Measurements from ENCODE around the gene NOTUM.
A peak's percentile ranks its signal among the peaks of the same experiment; 100 is the strongest.

The NOTUM gene

DNA sequence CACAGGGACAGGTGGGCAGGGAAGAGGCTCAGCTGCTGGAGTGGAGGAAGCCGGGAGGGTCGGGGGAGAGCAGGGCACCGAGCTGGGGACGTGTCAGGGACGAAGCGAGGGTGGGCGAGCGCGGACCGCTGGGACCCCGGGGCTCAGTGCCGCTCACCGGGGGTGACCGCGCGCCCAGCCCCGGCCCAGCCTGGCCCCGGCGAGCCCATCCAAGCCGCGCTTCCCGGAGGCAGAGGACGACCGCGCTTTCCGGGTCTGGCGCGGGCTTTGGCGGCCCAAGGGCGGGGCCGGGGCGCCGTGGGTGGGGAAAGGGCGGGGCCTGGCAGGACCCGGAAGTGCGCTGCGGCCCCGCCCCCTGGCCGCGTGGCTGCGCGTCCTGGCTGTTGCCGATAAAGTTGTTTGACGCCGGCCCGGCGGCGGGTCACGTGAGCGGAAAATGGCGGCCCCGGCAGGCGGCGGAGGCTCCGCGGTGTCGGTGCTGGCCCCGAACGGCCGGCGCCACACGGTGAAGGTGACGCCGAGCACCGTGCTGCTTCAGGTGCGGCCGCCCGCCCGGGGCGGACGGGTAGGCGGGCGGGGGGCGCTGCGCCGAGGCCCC lies 16.3 kb upstream of the NOTUM start, which contains the start of gene ASPSCR1:
Gene ASPSCR1, plus strand, starts transcription at position 419 of the 598 bp plus-strand sequence. Its CDS starts 18 bp downstream, at position 437.
- DNase-seq = peak; percentile 81

- peak; percentile 23 for DNase-seq
These were observed 15.6 kb upstream of the NOTUM start for GRCh38 chr17:81976332-81977210.

DNA sequence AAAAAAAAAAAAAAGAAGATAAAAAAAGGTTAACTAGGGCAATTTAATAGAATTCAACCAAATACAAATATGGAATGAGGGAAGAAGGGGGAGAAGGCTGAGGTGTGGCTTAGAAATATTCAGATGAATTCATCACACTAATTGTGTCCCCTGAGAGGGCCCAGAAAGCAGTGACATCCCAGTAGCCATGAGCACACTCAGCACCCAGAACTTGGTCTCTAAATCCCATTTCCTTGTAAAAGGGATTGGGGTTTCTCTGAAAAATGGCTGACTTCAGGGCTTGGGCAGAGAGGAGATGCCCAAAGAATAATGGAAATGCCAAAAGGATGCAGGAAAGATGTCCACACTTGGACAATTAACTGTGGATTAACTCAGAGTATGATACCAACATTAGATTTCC lies 12.4 kb upstream of the NOTUM start:
- DNase-seq = no peak

- no peak for DNase-seq
These were observed 8.1 kb upstream of the NOTUM start for GRCh38 chr17:81968850-81969812.

GRCh38 chr17:81968396-81968745 lies 7.4 kb upstream of the NOTUM start:
- no peak for DNase-seq

DNA sequence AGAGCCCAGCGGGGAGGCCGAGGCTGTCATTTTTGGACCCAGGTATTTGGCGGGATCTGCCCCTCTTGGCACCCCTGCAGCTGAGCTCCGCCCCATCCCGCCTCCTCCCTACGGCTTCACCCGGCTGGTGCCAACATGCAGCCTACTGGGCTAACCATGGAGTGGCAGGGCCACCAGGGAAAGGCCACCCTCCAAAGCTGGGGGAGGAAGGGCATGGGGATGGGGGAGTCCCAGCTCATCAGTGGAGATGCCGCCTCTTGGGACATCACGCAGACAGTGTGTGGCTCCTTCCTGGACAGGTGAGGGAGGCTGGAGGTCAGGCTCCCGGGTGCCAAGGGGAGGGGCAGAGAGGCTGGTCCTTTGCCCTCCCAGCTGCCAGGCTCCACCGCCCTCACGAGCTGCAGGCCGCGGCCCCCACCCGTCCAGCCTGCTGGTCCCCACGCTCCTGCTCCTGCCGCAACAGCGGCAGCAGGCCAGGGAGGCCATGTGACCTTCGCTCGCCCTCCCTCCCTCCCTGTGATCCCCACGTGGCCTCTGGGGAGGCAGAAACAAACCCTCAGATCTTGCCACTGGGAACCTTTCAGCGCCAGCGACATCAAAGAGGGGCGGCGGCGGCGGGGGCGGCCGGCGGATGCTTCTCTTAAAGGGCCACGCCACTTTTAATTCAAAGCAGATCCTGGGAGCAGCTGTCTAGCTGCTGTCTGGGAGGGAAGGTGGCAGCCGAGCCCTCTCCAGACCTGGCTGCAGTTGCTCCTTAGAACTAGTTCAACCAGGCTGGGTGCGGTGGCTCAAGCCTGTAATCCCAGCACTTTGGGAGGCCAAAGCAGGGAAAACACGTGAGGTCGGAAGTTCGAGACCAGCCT lies 6.8 kb upstream of the NOTUM start:
- peak; percentile 85 for DNase-seq

GRCh38 chr17:81967244-81967532 lies 6.2 kb upstream of the NOTUM start:
- DNase-seq = no peak

- DNase-seq = no peak
These were observed 5.6 kb upstream of the NOTUM start for GRCh38 chr17:81966343-81967243.

DNA sequence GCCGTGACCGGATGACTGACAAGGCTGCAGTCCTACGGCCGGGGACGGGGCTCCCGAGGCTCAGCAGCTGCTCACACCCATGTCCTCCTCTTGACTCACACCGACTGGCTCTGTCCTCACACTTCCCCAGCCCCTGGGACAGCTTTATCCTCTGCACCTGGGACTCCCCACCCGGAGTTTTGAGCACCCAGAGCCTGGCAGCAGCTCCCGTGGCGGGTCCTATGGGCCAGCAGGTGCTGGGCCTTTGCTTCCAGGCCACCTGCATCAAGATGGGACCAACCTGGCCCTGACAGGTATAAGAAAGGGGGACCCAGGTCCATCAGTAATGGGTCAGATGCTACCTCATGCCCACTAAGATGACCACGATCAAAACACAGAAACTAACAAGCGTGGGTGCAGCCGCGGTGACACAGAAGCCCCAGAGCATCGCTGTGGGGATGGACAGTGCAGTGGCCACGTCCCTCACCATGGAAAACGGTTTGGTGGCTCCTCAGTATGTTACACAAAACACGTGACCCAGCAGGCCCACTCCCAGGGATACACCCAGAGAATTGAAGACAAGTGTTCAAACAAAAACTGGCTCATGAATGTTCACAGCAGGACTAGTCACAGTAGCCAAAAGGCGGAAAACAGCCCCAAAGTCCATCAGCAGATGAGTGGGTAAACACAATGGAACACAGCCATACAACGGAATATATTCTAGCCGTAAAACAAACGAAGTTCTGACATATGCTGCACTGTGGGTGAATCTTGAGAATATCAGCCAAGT lies 3.3 kb upstream of the NOTUM start:
- no peak for DNase-seq

GRCh38 chr17:81962499-81963441 lies 1.8 kb upstream of the NOTUM start:
- no peak for DNase-seq

DNA sequence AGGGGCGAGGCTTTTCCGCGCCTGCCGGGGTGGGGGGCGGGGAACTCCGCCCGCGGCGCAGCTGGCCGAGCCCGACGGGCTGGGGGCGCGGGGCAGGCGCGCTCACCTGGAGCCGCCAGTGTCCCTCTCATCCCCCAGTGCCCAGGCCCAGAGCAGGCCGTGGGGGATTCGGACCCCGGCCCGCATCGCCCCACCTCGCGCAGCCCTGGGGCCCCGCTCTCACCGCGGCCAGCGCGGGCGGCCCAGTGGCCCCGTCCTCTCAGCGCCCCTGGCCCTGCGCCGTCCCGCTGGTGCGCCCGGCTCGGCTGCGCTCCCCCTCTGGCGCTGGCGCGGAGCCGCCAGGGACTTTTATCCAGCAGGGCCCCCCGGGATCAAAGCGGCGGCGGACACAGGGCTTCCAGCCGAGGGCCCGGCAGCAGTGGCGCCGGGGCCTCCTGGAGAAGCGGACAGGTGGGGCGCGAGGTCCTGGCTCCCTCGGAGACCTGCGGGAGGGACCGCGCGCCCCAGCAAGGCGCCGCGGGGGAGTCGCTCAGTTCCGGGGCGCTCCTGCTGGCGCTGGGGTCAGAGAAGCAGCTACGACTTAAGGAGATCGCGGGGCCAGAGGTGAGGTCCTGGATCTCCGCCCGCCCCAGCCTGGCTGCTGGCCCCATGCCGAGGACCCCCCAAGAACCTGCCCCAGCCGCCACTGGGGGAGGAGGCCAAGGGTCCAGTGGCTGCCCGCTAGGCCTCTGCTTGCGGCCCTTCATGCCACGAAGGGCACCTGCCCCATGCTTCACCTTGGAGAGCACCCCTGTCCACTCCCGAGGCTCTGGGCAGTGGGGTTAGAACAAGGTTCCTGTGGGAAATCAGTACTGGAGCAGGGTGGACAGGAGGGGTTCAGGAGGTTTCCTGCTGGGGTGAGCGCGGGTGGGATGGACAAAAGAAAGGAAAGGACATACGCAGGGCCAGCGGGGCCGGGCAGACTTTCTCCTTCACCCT lies 823 bp upstream of the NOTUM start:
- DNase-seq = no peak

DNA sequence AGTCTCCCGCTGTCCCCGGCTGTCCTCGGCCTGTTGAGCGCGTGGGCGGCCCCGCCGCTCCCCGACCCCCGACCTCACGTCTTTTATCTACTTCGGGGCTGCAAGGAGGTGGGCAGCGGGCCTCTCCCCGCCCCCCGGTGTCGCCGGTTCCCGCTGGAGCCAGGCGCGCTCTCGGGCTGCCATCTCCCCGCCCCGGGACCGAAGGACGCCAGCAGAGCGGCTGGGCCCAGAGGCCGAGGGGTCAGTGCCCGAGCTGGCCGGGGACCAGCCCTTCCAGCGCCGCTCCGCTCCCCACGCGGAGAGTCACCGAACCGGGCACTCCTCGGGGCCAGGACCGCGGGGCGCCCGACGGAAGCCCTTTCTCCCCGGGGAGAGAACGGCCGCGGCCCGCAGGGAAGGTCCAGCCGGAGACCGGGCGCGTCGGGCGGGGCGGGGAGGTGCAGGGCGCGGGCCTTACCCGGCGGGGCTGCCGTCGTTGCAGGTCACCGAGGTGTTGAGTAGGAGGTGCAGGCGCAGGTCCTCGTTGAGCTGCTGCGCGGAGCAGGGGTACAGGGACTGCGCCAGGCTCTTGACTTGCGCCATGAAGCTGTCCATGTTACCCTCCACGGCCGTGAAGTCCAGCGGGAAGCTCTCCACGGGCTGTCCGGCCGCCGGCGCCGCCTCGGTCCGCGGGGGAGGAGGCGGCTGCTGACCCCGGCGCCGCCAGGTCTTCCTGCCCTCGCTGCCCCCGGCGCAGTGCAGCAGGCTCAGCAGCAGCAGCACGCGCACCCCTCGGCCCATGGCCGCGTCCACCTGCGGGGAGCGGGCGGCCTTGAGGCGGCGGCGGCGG lies 643 bp downstream of the NOTUM start:
- no peak for DNase-seq

DNA sequence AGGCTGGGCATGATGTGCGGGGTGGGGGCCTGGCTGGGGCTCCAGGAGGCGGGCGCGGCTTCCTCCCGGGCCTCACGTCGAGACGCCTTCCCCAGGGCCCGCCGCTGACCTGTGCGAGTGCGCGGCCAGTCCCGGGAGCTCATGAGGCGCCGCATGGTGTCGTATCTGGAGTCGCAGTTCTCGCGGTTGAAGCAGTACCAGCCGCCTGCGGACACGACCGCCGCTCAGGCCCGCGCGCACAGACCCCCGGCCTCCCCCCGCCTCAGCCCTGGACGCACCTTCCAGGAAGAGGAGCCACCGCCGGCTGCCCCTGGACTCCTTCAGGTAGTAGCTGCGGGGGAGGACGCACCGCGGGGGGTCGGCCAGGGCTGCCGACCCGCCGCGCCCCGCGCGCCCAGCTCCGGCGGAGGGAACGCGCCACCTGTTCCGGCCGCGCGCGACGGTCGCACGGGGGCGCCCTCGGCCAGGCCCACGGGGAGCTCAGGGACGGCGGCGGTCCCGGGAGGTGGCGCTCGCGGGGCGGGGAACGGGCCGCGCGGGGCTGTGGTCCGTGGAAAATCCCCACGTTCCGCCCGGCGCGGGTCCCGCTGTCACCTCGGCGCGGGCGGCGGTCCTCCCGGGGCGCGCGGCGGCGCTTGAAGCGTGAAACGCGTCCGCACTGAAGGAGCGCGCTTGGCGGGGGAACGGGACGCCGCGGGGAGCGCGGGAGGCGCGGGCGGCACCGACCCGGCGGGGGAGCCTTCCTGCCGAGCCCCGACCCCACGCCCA lies 1.4 kb downstream of the NOTUM start:
- peak; percentile 76 for DNase-seq

DNA sequence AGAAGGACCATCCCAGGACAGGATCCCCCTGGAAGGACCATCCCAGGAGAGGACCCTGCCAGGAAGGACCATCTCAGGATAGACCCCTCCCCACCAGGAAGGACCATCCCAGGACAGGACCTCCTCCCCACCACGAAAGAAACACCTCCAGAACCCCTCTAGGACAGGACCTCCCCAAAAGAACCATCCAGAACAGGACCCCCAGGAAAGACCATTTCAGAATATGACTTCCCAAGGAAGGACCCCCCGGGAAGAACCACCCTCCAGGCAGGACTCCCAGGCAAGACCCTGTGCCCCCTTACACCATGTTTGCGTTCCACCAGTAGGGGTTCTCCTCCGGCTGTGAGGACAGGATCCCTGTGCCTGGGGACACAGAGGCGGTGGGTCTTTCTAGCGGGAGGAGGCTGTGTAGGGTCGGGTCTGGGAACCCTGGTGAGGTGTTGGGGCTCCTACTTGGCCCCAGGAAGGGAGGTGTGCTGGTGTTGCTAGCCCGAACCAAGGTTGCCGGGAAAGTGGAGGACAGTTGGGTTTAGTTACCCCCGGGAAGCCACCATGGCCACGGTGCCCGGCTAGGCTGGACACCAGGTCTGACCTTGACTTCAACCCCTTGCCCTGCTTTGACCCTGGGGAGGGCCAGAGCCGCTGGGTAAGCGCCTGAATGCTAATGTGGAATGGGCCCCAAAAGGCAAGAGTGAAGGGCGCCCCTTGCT lies 2.2 kb downstream of the NOTUM start:
- DNase-seq = no peak

- DNase-seq = no peak
These were observed 3.1 kb downstream of the NOTUM start for GRCh38 chr17:81957691-81958432.
